Colonic mucosa (tissue), 4 donors: ENCODE data around the gene SUCLG2. TPM values are rescaled to one million over a fixed set of nuclear protein-coding genes. Genes with fewer than 3 reads are reported as not detected.

ENCODE experiments used
- DNase-seq: peaks from one replicate; pipeline ENCODE4 v3.0.0-alpha.2; 2020
- H3K27ac ChIP-seq: fragments of 200-600 bp; one replicate; pipeline ENCODE4 v1.8.0; 2021
- H3K27me3 ChIP-seq: fragments of 200-600 bp; one replicate; pipeline ENCODE4 v1.8.0; 2021
- H3K36me3 ChIP-seq: fragments of 200-600 bp; one replicate; pipeline ENCODE4 v1.8.0; 2021
- H3K4me1 ChIP-seq: fragments of 200-600 bp; one replicate; pipeline ENCODE4 v1.8.0; 2021; ENCODE audit warnings: mild to moderate bottlenecking
- H3K4me3 ChIP-seq: fragments of 200-600 bp; one replicate; pipeline ENCODE4 v1.8.0; 2021
- H3K9ac ChIP-seq, 2 donors: one replicate each; pipeline ENCODE4 v1.7.0; 2013; ENCODE audit warnings: control low read depth in 2 of 2, low read depth in 2 of 2, low read length in 2 of 2
- H3K9me3 ChIP-seq: fragments of 200-600 bp; one replicate; pipeline ENCODE4 v1.8.0; 2021
- intact Hi-C: fragments of 100-400 bp; cut with DNase I; formaldehyde crosslinking; loops from one replicate; pipeline ENCODE4 v1.14.1; 2022
- total RNA-seq, 2 donors: library from RNA; stranded (reverse); fragmentation: NEBNext Ultra II Directional in 1 of 2; extraction: Animal tissue kit (Norgen Biotek cat#: 25700) in 1 of 2; gene quantifications; one replicate each; pipeline ENCODE4 v1.2.1, GENCODE V29; 2021
- TF ChIP-seq, protein P1 (sequence below): fragments of 200-600 bp; IDR thresholded peaks from one replicate; pipeline ENCODE4 v1.8.0; 2022; ENCODE audit warnings: antibody characterized with exemption, mild to moderate bottlenecking
- donor health status: healthy.
- donor health status: DM: no; HTN: no; CAD: no.
- donor health status: DM: no; HTN: no; CAD: no.

SUCLG2 gene
- total RNA-seq, 2 donors from 2014 or later = 114 to 219 TPM

DNA sequence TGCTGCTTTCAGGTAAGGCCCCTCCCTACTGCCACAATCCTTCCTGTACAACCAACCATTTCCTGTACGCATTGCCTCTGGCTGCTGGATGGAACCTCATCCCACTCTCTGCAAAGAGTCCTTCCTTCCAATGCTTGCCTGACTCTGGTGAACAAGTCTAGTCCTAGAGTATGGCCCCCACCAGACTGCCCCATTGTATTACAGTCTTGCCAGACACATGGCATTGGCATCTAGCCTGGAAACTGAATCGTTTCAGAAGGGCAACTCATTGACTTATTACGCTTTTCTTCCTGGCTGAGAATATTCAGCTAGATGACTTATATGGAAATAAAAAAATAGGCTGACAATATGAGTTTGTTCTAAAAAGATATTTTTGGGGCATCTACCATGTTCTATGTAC, 170.3 kb downstream of the SUCLG2 start:
- intact Hi-C loops = no loop called here
- Histone ChIP-seq H3K36me3 (no peaks in the 10 kb centered on the region), H3K4me1 (no peaks in the 10 kb centered on the region), H3K9ac (no peak overlapping the region), H3K27ac (no peak overlapping the region), H3K9me3 (no peaks in the 10 kb centered on the region), H3K27me3 (no peaks in the 10 kb centered on the region), H3K4me3 (no peak overlapping the region)
- DNase-seq = no peak
- TF ChIP-seq, protein P1, sequence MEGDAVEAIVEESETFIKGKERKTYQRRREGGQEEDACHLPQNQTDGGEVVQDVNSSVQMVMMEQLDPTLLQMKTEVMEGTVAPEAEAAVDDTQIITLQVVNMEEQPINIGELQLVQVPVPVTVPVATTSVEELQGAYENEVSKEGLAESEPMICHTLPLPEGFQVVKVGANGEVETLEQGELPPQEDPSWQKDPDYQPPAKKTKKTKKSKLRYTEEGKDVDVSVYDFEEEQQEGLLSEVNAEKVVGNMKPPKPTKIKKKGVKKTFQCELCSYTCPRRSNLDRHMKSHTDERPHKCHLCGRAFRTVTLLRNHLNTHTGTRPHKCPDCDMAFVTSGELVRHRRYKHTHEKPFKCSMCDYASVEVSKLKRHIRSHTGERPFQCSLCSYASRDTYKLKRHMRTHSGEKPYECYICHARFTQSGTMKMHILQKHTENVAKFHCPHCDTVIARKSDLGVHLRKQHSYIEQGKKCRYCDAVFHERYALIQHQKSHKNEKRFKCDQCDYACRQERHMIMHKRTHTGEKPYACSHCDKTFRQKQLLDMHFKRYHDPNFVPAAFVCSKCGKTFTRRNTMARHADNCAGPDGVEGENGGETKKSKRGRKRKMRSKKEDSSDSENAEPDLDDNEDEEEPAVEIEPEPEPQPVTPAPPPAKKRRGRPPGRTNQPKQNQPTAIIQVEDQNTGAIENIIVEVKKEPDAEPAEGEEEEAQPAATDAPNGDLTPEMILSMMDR = no peak

DNA sequence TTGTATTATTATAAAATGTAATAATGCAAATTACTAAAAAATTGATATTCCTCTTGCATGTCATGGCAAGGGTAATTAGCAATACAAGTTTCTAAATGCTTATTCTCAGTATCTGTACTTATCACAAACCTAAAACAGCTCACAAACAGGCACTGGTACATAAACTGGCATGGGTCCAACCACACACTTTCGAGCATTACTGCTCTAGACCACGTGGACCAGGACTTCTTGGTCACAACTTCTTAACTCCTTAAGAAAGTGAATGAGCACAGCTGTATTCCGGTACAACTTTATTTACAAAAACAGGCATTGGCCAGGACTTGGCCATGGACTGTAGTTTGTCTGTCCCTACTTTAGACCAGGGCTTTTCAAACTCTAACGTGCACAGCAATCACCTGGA, 173.3 kb downstream of the SUCLG2 start:
- H3K27ac ChIP-seq = no peak overlapping the region
- H3K9me3 ChIP-seq = no peaks in the 10 kb centered on the region
- no peaks in the 10 kb centered on the region for H3K4me1 ChIP-seq
- no peak overlapping the region for H3K9ac ChIP-seq
- intact Hi-C loops = no loop called here
- no peak overlapping the region for H3K4me3 ChIP-seq
- TF ChIP-seq, protein P1 = no peak
- no peaks in the 10 kb centered on the region for H3K36me3 ChIP-seq
- no peaks in the 10 kb centered on the region for H3K27me3 ChIP-seq
- no peak for DNase-seq

DNA sequence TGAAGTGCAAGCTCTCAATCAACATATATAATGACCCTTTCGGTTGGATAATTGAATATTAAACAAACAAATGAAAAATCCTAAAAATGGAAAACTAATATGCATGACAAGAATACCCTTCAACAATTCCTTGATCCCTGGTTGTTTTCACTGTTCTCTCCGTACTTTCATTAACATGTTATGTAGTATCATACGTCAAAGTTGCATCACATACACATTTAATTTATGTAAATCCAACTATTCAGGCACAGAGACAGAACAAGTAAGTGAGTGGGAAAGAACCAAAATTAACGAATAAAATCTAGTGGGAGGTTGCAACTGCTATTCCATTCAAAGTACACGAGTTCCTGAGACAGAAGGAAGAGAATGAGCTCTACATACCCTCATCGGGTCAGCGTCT, 176.0 kb downstream of the SUCLG2 start:
- intact Hi-C loops = no loop called here
- DNase-seq = no peak
- no peaks in the 10 kb centered on the region for H3K36me3 ChIP-seq

DNA sequence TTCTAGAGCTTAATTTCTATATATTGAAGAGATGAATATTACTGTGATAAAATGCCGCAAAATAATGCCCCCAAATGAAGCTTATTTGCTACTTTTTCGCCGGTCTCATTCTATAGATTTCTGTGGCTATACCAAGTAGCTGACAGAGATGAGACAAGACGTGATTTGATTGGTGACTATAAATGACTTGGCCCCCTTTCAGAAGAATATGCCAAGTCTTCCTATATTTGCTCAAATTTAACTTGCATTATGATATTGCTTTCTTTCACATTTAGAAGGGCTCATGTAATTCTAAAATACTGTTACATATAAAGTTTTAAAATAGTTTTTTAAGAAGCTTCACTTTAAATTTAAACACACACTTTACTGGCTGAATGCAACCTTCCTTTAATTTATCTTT, 180.1 kb downstream of the SUCLG2 start:
- Histone ChIP-seq H3K9me3 (no peaks in the 10 kb centered on the region), H3K27ac (no peak overlapping the region), H3K36me3 (no peaks in the 10 kb centered on the region), H3K4me1 (no peaks in the 10 kb centered on the region), H3K27me3 (no peaks in the 10 kb centered on the region), H3K9ac (no peak overlapping the region), H3K4me3 (no peak overlapping the region)
- intact Hi-C loops = no loop called here
- DNase-seq = no peak
- TF ChIP-seq, protein P1 = no peak

More for the DNA sequence above, 176.0 kb downstream of the SUCLG2 start:
- TF ChIP-seq, protein P1 = no peak
- no peaks in the 10 kb centered on the region for H3K9me3 ChIP-seq
- no peaks in the 10 kb centered on the region for H3K27me3 ChIP-seq
- H3K27ac ChIP-seq = no peak overlapping the region
- H3K9ac ChIP-seq = no peak overlapping the region
- H3K4me3 ChIP-seq = no peak overlapping the region
- H3K4me1 ChIP-seq = no peaks in the 10 kb centered on the region

DNA sequence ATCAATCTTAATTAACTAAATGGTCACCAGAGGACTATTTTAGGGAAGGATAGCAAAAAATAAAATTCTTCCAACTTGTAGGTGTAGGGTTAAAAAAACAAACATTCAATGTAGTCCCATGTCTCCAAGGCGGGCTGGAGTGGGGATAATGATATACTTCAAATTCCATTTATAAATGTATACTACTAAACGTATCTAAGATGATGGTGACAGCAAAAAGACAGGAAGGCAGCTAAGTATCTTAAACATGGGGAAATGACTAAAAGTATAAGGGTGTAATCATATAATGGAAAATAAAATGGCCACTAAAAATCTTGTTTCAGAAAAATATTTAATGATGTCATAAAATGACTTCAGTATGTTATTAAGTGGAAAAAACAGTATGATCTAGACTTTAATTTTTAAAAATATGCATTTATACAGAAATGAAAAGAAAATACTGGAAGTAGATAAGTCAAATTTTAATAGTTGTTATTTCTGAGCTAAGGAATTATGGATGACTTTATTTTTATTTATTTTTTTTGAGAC, 181.7 kb downstream of the SUCLG2 start:
- intact Hi-C loops = no loop called here
- no peak for DNase-seq
- H3K27ac ChIP-seq = no peak overlapping the region
- TF ChIP-seq, protein P1 = no peak
- no peak overlapping the region for H3K9ac ChIP-seq
- no peak overlapping the region for H3K4me3 ChIP-seq
- H3K27me3 ChIP-seq = no peaks in the 10 kb centered on the region
- no peaks in the 10 kb centered on the region for H3K36me3 ChIP-seq
- H3K4me1 ChIP-seq = no peaks in the 10 kb centered on the region
- H3K9me3 ChIP-seq = no peaks in the 10 kb centered on the region
